Gastrocnemius medialis (tissue), 4 donors: ENCODE measurements around the gene GRID1. TPM values are rescaled to one million over a fixed set of nuclear protein-coding genes. Genes with fewer than 3 reads are reported as not detected.

Source experiments
- ATAC-seq, 2 donors: fragments of 150-250 bp; one replicate each; pipeline ENCODE4 v1.9.1; 2016
- DNase-seq, 2 donors: peaks; one replicate each; pipeline ENCODE4 v3.0.0-alpha.2; 2019
- H3K27ac ChIP-seq, 4 donors: fragments of 200-600 bp; sonication (generic); 1 replicate in 1 of 4; 2 replicates in 3 of 4; pipeline ENCODE4 v1.5.1; 2016 to 2018; ENCODE audit warnings: mild to moderate bottlenecking in 2 of 4, moderate library complexity in 1 of 4
- H3K27me3 ChIP-seq, 3 donors: fragments of 200-600 bp; sonication (generic) in 2 of 3; 1 replicate in 1 of 3; 2 replicates in 2 of 3; pipeline versions ENCODE4 v1.5.1 to v1.6.0; 2016 to 2019; ENCODE audit warnings: mild to moderate bottlenecking in 1 of 3, moderate library complexity in 1 of 3
- H3K36me3 ChIP-seq, 2 donors: fragments of 200-600 bp; sonication (generic) in 1 of 2; one replicate each; pipeline ENCODE4 v1.5.1; 2017 to 2018
- H3K4me1 ChIP-seq, 2 donors: fragments of 200-600 bp; sonication (generic) in 1 of 2; one replicate each; pipeline ENCODE4 v1.5.1; 2016 to 2017; ENCODE audit warnings: mild to moderate bottlenecking in 2 of 2
- H3K4me3 ChIP-seq, 4 donors: fragments of 200-600 bp; sonication (generic) in 3 of 4; 1 replicate in 1 of 4; 2 replicates in 3 of 4; pipeline ENCODE4 v1.5.1; 2016 to 2019; ENCODE audit warnings: mild to moderate bottlenecking in 2 of 4
- H3K9me3 ChIP-seq, 3 donors: fragments of 200-600 bp; sonication (generic) in 2 of 3; 1 replicate in 1 of 3; 2 replicates in 2 of 3; pipeline ENCODE4 v1.5.1; 2016 to 2019
- CTCF ChIP-seq, 5 experiments: fragments of 450-650 bp in 3 of 5; fragments of 200-600 bp in 2 of 5; sonication (generic) in 2 of 5; IDR thresholded peaks in 4 of 5; conservative IDR thresholded peaks in 1 of 5; 1 replicate in 4 of 5; 2 replicates in 1 of 5; pipeline ENCODE4 v1.5.1; 2016 to 2019; ENCODE audit warnings: antibody characterized with exemption in 5 of 5, mild to moderate bottlenecking in 3 of 5, moderate library complexity in 3 of 5
- POLR2A ChIP-seq, 2 donors: fragments of 450-650 bp; IDR thresholded peaks; one replicate each; pipeline ENCODE4 v1.6.1; 2017; ENCODE audit warnings: antibody characterized with exemption in 2 of 2, mild to moderate bottlenecking in 2 of 2, moderate library complexity in 2 of 2
- in situ Hi-C, 4 donors: fragments of 200-750 bp; cut with MboI; loops; one replicate each; pipeline versions ENCODE4 v1.15.0 to v1.8.0; 2017; ENCODE audit warnings: low sequenced_read_pairs in 4 of 4
- intact Hi-C: fragments of 100-400 bp; cut with DNase I; formaldehyde crosslinking; loops from one replicate; pipeline ENCODE4 v1.15.1; 2023; ENCODE audit warnings: low total_unique reads
- total RNA-seq, 4 donors: library from RNA; depleted of rRNA; stranded (reverse); fragments of >200 nt; gene quantifications; one replicate each; pipeline versions ENCODE4 v1.1.0 to v1.2.3, GENCODE V29; 2016

GRID1 gene
- total RNA-seq, 4 donors from 2014 or later: 0.17 to 1.4 (median 0.79) TPM

GRCh38 chr10:86292462-86293395 lies 73.9 kb downstream of the GRID1 start:
- TF ChIP-seq CTCF (IDR thresholded peaks at IDR 0.05 in 4 of 5, conservative IDR thresholded peaks at IDR 0.05 in 1 of 5): no peak
- TF ChIP-seq POLR2A (IDR thresholded peaks at IDR 0.05): no peak
- H3K9me3 ChIP-seq: no peaks in the 10 kb centered on the region
- no peaks in the 10 kb centered on the region for H3K36me3 ChIP-seq
- DNase-seq (no peak), ATAC-seq (no peak)
- intact Hi-C loops (no loop called here), in situ Hi-C loops (no loop called here)
- H3K4me1 ChIP-seq: no peaks in the 10 kb centered on the region
- no peak overlapping the region for H3K27ac ChIP-seq
- H3K27me3 ChIP-seq: no peaks in the 10 kb centered on the region
- no peak overlapping the region for H3K4me3 ChIP-seq

- ATAC-seq (no peak), DNase-seq (no peak)
- H3K27ac ChIP-seq: no peak overlapping the region
- in situ Hi-C loops (no loop called here), intact Hi-C loops (no loop called here)
- TF ChIP-seq CTCF (IDR thresholded peaks at IDR 0.05 in 4 of 5, conservative IDR thresholded peaks at IDR 0.05 in 1 of 5) (no peak), POLR2A (IDR thresholded peaks at IDR 0.05) (no peak)
- no peaks in the 10 kb centered on the region for H3K4me1 ChIP-seq
- H3K36me3 ChIP-seq: no peaks in the 10 kb centered on the region
- H3K9me3 ChIP-seq: no peaks in the 10 kb centered on the region
- no peaks in the 10 kb centered on the region for H3K27me3 ChIP-seq
- no peak overlapping the region for H3K4me3 ChIP-seq
Observed at GRCh38 chr10:86291616-86292340, 74.8 kb downstream of the GRID1 start.

GRCh38 chr10:86290933-86291615 lies 75.5 kb downstream of the GRID1 start:
- no peak for TF ChIP-seq CTCF (IDR thresholded peaks at IDR 0.05 in 4 of 5, conservative IDR thresholded peaks at IDR 0.05 in 1 of 5)
- no peak for TF ChIP-seq POLR2A (IDR thresholded peaks at IDR 0.05)
- no peak for ATAC-seq
- Histone ChIP-seq H3K4me3 (no peak overlapping the region), H3K9me3 (no peaks in the 10 kb centered on the region), H3K36me3 (no peaks in the 10 kb centered on the region), H3K4me1 (no peaks in the 10 kb centered on the region), H3K27me3 (no peaks in the 10 kb centered on the region), H3K27ac (no peak overlapping the region)
- no peak for DNase-seq
- intact Hi-C loops (no loop called here), in situ Hi-C loops (no loop called here)

- Histone ChIP-seq H3K4me1 (no peaks in the 10 kb centered on the region), H3K36me3 (no peaks in the 10 kb centered on the region), H3K4me3 (no peak overlapping the region), H3K27ac (no peak overlapping the region), H3K9me3 (no peaks in the 10 kb centered on the region), H3K27me3 (no peaks in the 10 kb centered on the region)
- TF ChIP-seq POLR2A (IDR thresholded peaks at IDR 0.05): no peak
- TF ChIP-seq CTCF (IDR thresholded peaks at IDR 0.05 in 4 of 5, conservative IDR thresholded peaks at IDR 0.05 in 1 of 5): no peak
- intact Hi-C loops: no loop called here
- no peak for ATAC-seq
- DNase-seq: no peak
- in situ Hi-C loops: no loop called here
Observed at GRCh38 chr10:86289577-86289868, 77.1 kb downstream of the GRID1 start.
